PC-9 (cell line): Measurements from ENCODE around the gene PTPRG.

ENCODE experiments used
- EZH2 ChIP-seq: fragments of 200-600 bp; sonication (generic); IDR thresholded peaks from 2 replicates; pipeline ENCODE4 v1.8.0; 2017; ENCODE audit warnings: antibody characterized with exemption, low read depth
- TF ChIP-seq, protein P1 (sequence below): fragments of 200-600 bp; sonication (generic); conservative IDR thresholded peaks from 2 replicates; pipeline ENCODE4 v1.6.1; 2017; ENCODE audit warnings: mixed run types, antibody characterized with exemption, mild to moderate bottlenecking, moderate library complexity

DNA sequence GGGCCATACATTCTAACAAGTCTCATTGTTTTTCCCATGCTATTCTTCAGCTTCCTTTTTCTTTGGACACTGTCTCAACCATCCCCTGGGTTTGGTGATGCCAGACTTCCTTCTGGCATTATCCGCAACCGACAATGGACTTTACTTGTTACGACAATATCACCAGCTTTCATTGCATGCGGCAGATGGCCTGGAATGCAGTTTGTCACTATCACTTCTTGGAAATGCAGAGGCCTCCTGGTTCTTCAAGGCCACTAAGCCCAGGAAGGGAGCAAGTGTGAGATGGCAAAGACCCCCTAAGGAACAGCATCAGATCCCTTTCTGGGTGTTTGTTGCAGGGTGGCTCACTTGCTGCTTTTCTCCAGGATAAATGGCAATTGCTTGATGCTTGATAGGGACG is 128.6 kb downstream of the PTPRG start:
- TF ChIP-seq, protein P1, sequence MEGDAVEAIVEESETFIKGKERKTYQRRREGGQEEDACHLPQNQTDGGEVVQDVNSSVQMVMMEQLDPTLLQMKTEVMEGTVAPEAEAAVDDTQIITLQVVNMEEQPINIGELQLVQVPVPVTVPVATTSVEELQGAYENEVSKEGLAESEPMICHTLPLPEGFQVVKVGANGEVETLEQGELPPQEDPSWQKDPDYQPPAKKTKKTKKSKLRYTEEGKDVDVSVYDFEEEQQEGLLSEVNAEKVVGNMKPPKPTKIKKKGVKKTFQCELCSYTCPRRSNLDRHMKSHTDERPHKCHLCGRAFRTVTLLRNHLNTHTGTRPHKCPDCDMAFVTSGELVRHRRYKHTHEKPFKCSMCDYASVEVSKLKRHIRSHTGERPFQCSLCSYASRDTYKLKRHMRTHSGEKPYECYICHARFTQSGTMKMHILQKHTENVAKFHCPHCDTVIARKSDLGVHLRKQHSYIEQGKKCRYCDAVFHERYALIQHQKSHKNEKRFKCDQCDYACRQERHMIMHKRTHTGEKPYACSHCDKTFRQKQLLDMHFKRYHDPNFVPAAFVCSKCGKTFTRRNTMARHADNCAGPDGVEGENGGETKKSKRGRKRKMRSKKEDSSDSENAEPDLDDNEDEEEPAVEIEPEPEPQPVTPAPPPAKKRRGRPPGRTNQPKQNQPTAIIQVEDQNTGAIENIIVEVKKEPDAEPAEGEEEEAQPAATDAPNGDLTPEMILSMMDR = no peak
- TF ChIP-seq EZH2 = no peak
